Trophoblast cell (in vitro differentiated cells and primary cell): ENCODE measurements around the gene RNF166.

ENCODE experiments used
- DNase-seq, 2 donors: peaks; one replicate each; pipeline ENCODE4 v3.0.0-alpha.2; 2016
- H2AFZ ChIP-seq: 2 replicates; pipeline ENCODE4 v1.6.1; 2013; ENCODE audit warnings: low read length, moderate library complexity, mild to moderate bottlenecking; ENCODE audit not compliant: insufficient read depth, poor library complexity
- H2AK5ac ChIP-seq: 2 replicates; pipeline ENCODE4 v1.6.1; 2013; ENCODE audit warnings: mild to moderate bottlenecking, low read length
- H2BK120ac ChIP-seq: 2 replicates; pipeline ENCODE4 v1.6.1; 2013; ENCODE audit warnings: low read length, mild to moderate bottlenecking, moderate library complexity; ENCODE audit not compliant: insufficient read depth, poor library complexity
- H2BK12ac ChIP-seq: 2 replicates; pipeline ENCODE4 v1.6.1; 2013; ENCODE audit warnings: mild to moderate bottlenecking, low read length, moderate library complexity
- H2BK5ac ChIP-seq: 2 replicates; pipeline ENCODE4 v1.6.1; 2013; ENCODE audit warnings: low read length, low read depth, moderate library complexity, mild to moderate bottlenecking; ENCODE audit not compliant: poor library complexity
- H3K14ac ChIP-seq: 2 replicates; pipeline ENCODE4 v1.6.1; 2013; ENCODE audit warnings: mild to moderate bottlenecking, low read length
- H3K18ac ChIP-seq: 2 replicates; pipeline ENCODE4 v1.6.1; 2013; ENCODE audit warnings: mild to moderate bottlenecking, low read length
- H3K23ac ChIP-seq: 2 replicates; pipeline ENCODE4 v1.6.1; 2013; ENCODE audit warnings: low read length
- H3K27ac ChIP-seq: 2 replicates; pipeline ENCODE4 v1.5.1; 2013; ENCODE audit warnings: low read depth, mild to moderate bottlenecking, inconsistent platforms, low read length, moderate library complexity
- H3K27me3 ChIP-seq: 2 replicates; pipeline ENCODE4 v1.6.1; 2013; ENCODE audit warnings: inconsistent platforms, mild to moderate bottlenecking, low read length, moderate library complexity; ENCODE audit not compliant: insufficient read depth
- H3K36me3 ChIP-seq, 2 experiments: 1 replicate in 1 of 2; 2 replicates in 1 of 2; pipeline ENCODE4 v1.6.1; 2013; ENCODE audit warnings: low read length in 2 of 2, mild to moderate bottlenecking in 2 of 2, moderate library complexity in 1 of 2; ENCODE audit not compliant: insufficient read depth in 2 of 2, control insufficient read depth in 1 of 2
- H3K4ac ChIP-seq: 2 replicates; pipeline ENCODE4 v1.6.1; 2013; ENCODE audit warnings: low read depth, mild to moderate bottlenecking, low read length, moderate library complexity
- H3K4me1 ChIP-seq, 2 experiments: 1 replicate in 1 of 2; 2 replicates in 1 of 2; pipeline ENCODE4 v1.6.1; 2013; ENCODE audit warnings: low read length in 2 of 2, mild to moderate bottlenecking in 2 of 2, moderate library complexity in 1 of 2; ENCODE audit not compliant: insufficient read depth in 2 of 2, control insufficient read depth in 1 of 2
- H3K4me2 ChIP-seq: 2 replicates; pipeline ENCODE4 v1.6.1; 2013; ENCODE audit warnings: inconsistent platforms, mild to moderate bottlenecking, low read length, moderate library complexity
- H3K4me3 ChIP-seq: 2 replicates; pipeline ENCODE4 v1.5.1; 2013; ENCODE audit warnings: mild to moderate bottlenecking, low read depth, low read length, inconsistent platforms
- H3K79me1 ChIP-seq: one replicate; pipeline ENCODE4 v1.6.1; 2013; ENCODE audit warnings: low read length
- H3K79me2 ChIP-seq: 2 replicates; pipeline ENCODE4 v1.6.1; 2013; ENCODE audit warnings: low read length, mild to moderate bottlenecking; ENCODE audit not compliant: control insufficient read depth, insufficient read depth, poor library complexity
- H3K9ac ChIP-seq: 2 replicates; pipeline ENCODE4 v1.6.1; 2013; ENCODE audit warnings: mild to moderate bottlenecking, low read length
- H3K9me3 ChIP-seq: 2 replicates; pipeline ENCODE4 v1.6.1; 2013; ENCODE audit warnings: low read depth, mild to moderate bottlenecking, control low read depth, inconsistent platforms, low read length; ENCODE audit not compliant: insufficient read depth
- H4K12ac ChIP-seq: 2 replicates; pipeline ENCODE4 v1.6.1; 2013; ENCODE audit warnings: low read depth, mild to moderate bottlenecking, low read length, moderate library complexity
- H4K8ac ChIP-seq: 2 replicates; pipeline ENCODE4 v1.6.1; 2013; ENCODE audit warnings: low read depth, mild to moderate bottlenecking, low read length, moderate library complexity
- H4K91ac ChIP-seq: one replicate; pipeline ENCODE4 v1.6.1; 2013; ENCODE audit warnings: low read depth, mild to moderate bottlenecking, low read length, moderate library complexity
- WGBS: extraction: QIAGEN DNeasy Blood & Tissue Kit; methylation state at CpG from one replicate; pipeline ENCODE4 v1.1.7; 2013; ENCODE audit warnings: missing lambda C conversion rate; ENCODE audit not compliant: insufficient read length, insufficient coverage; ENCODE audit errors: extremely low coverage; 5-methylcytosine and 5-hydroxymethylcytosine counted together

RNF166 gene

DNA sequence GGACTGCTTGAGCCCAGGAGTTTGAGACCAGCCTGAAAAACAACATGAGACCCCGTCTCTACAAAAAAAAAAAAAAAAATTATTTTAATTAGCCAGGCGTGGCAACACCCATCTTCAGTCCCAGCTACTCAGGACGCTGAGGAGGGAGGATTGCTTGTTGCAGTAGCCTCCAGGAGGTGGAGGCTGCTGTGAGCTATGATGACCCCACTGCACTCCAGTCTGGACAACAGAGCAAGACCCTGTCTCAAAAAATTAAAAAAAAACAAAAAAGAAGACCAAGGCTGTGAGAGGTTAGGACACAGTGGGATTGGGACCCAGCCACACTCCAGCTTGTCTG is 18.6 kb downstream of the RNF166 start:
- DNase-seq, result no peak
- WGBS, result no CpG with 5 or more reads among the region's 3 CpGs
- peaks cover 4% of the 10 kb centered on the region for H3K9me3 ChIP-seq

DNA sequence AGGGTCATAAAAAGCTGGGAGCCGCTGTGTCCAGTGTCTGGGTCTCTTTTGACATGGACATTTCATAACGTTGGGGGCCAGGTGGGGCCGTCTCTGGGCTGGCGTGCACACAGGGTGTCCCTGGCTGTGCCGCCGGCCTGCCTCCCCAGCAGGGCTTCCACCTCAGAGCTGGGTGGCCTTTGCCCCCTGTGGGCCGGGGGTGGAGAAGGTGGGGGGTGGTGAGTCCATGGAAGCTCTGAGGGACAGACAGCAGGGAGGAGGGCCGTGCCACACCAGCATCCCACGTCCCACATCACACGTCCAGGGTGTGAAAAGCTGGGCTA is 19.0 kb downstream of the RNF166 start:
- Histone ChIP-seq H3K79me1 (no peaks in the 10 kb centered on the region), H3K23ac (no peak overlapping the region), H3K36me3 (no peaks in the 10 kb centered on the region), H2BK12ac (no peak overlapping the region), H3K4me3 (no peak overlapping the region), H4K12ac (no peak overlapping the region), H3K9me3 (peaks cover 4% of the 10 kb centered on the region), H2BK5ac (no peak overlapping the region), H3K18ac (no peak overlapping the region), H3K27ac (no peak overlapping the region), H4K91ac (no peak overlapping the region), H3K4me2 (no peak overlapping the region), H3K14ac (no peak overlapping the region), H2AFZ (no peak overlapping the region), H3K4ac (no peak overlapping the region), H2AK5ac (no peak overlapping the region), H3K27me3 (peaks cover 5% of the 10 kb centered on the region), H3K4me1 (peaks cover 6 to 10% of the 10 kb centered on the region in 2 experiments), H4K8ac (no peak overlapping the region), H3K79me2 (no peaks in the 10 kb centered on the region), H2BK120ac (no peak overlapping the region), H3K9ac (no peak overlapping the region)
- WGBS, result no CpG with 5 or more reads among the region's 10 CpGs
- DNase-seq, result no peak

More for the DNA sequence above, 18.6 kb downstream of the RNF166 start:
- Histone ChIP-seq H4K12ac (no peak overlapping the region), H3K14ac (no peak overlapping the region), H4K91ac (no peak overlapping the region), H3K4ac (no peak overlapping the region), H2BK5ac (no peak overlapping the region), H3K79me2 (no peaks in the 10 kb centered on the region), H3K4me1 (peaks cover 6 to 10% of the 10 kb centered on the region in 2 experiments), H3K36me3 (no peaks in the 10 kb centered on the region), H3K9ac (no peak overlapping the region), H3K23ac (no peak overlapping the region), H3K79me1 (no peaks in the 10 kb centered on the region), H4K8ac (no peak overlapping the region), H2BK12ac (no peak overlapping the region), H3K27ac (no peak overlapping the region), H3K27me3 (peaks cover 5% of the 10 kb centered on the region), H3K18ac (no peak overlapping the region), H3K4me2 (no peak overlapping the region), H2AK5ac (no peak overlapping the region), H3K4me3 (no peak overlapping the region), H2AFZ (no peak overlapping the region), H2BK120ac (no peak overlapping the region)

DNA sequence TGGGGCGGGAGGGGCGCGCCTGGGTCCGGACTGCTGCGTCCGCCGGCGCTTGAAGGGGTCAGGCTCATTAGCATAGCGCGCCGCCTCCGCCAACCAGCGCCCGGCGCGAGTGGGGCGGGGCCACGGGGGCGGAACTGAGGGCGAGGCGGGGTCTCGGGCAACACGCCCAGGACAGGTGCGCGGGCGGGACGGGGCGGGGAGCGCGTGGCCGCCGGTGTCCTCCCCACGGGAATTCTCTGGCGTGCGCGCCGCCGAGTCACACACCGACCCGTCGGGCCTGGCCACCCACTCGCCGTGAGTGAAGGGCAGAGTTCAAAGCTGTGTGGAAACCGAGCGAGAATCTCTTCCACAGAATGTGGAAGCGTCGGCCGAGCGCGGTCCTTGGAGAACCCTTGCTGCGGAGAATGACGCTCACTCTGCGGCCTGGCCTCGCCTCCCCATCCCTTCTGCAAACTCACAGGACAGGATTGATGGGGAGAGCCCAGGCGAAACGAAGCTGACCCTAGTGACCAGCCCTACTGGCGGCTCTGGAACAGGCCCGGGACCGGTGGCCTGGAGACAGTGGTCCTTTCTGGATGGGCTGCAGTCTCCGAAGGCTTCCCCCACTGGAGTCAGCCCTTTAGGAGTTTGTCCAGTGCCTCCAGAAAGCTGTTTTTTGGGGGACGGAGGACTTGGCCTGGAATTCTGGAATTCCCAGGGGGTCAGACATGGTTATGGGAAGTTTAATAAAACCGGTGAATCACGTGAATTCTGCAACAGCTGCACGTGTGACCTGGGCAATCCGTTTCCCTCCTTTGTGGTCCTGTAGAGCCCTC is 19.6 kb downstream of the RNF166 start, which contains the start of gene SNAI3:
TSS of gene SNAI3 (minus strand) at position 69 of the 815 bp plus-strand sequence. CDS start 101 bp downstream, outside the sequence.
- no peak within 1 kb of the TSS for H4K12ac ChIP-seq
- H2AK5ac ChIP-seq, result no peak within 1 kb of the TSS
- no peaks in the 10 kb centered on the region for H3K79me2 ChIP-seq
- no peak within 1 kb of the TSS for H4K8ac ChIP-seq
- H3K79me1 ChIP-seq, result no peaks in the 10 kb centered on the region
- H2BK12ac ChIP-seq, result no peak within 1 kb of the TSS
- H3K18ac ChIP-seq, result no peak within 1 kb of the TSS
- H2BK120ac ChIP-seq, result no peak within 1 kb of the TSS
- peak within 1 kb of the TSS; percentile 73 for H3K4me2 ChIP-seq
- peak; percentile 58 to 69 for DNase-seq
- peaks cover 4% of the 10 kb centered on the region for H3K9me3 ChIP-seq
- H3K23ac ChIP-seq, result no peak within 1 kb of the TSS
- no peak within 1 kb of the TSS for H3K14ac ChIP-seq
- no peak within 1 kb of the TSS for H4K91ac ChIP-seq
- H2AFZ ChIP-seq, result no peak within 1 kb of the TSS
- no peak within 1 kb of the TSS for H3K9ac ChIP-seq
- H3K27ac ChIP-seq, result no peak within 1 kb of the TSS
- peaks cover 6 to 10% of the 10 kb centered on the region in 2 experiments for H3K4me1 ChIP-seq
- no CpG with 5 or more reads among the region's 65 CpGs for WGBS
- no peaks in the 10 kb centered on the region for H3K36me3 ChIP-seq
- H3K4ac ChIP-seq, result no peak within 1 kb of the TSS
- H3K27me3 ChIP-seq, result peaks cover 5% of the 10 kb centered on the region
- peak within 1 kb of the TSS; percentile 38 for H3K4me3 ChIP-seq
- H2BK5ac ChIP-seq, result no peak within 1 kb of the TSS

DNA sequence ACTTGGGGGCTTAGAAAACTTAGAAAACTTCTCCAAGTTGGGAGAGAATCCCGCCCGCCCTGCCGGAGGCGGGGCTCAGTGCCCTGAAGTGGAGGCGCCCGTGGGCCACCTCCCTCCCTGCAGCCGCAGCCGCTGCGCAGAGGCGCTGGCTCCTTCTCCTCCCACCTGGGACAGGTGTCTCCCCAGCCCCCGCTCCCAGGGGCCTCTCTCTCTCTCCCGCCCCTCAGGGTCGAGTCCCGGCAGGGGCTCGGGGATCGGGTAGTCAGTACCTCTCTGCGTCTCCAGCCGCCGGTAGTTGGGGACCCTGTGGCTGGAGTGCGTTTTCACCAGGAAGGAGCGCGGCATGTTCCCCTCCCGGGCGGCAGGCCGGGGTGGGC is 20.2 kb downstream of the RNF166 start:
- no peak for DNase-seq
- H2AK5ac ChIP-seq, result no peak overlapping the region
- H2BK5ac ChIP-seq, result no peak overlapping the region
- H3K4me1 ChIP-seq, result peaks cover 6 to 10% of the 10 kb centered on the region in 2 experiments
- peak overlapping the region; percentile 35 for H3K4me3 ChIP-seq
- H3K9ac ChIP-seq, result no peak overlapping the region
- no peak overlapping the region for H2BK120ac ChIP-seq
- H3K36me3 ChIP-seq, result no peaks in the 10 kb centered on the region
- no peak overlapping the region for H3K27ac ChIP-seq
- H3K23ac ChIP-seq, result no peak overlapping the region
- H3K18ac ChIP-seq, result no peak overlapping the region
- no peak overlapping the region for H2AFZ ChIP-seq
- peaks cover 5% of the 10 kb centered on the region for H3K27me3 ChIP-seq
- H3K79me2 ChIP-seq, result no peaks in the 10 kb centered on the region
- no peak overlapping the region for H3K14ac ChIP-seq
- H4K91ac ChIP-seq, result no peak overlapping the region
- no CpG with 5 or more reads among the region's 25 CpGs for WGBS
- no peak overlapping the region for H4K8ac ChIP-seq
- H3K79me1 ChIP-seq, result no peaks in the 10 kb centered on the region
- peak overlapping the region; percentile 73 for H3K4me2 ChIP-seq
- no peak overlapping the region for H3K4ac ChIP-seq
- no peak overlapping the region for H4K12ac ChIP-seq
- peaks cover 4% of the 10 kb centered on the region for H3K9me3 ChIP-seq
- no peak overlapping the region for H2BK12ac ChIP-seq
